Measurements from ENCODE around the gene BAZ2B.

The BAZ2B gene

DNA sequence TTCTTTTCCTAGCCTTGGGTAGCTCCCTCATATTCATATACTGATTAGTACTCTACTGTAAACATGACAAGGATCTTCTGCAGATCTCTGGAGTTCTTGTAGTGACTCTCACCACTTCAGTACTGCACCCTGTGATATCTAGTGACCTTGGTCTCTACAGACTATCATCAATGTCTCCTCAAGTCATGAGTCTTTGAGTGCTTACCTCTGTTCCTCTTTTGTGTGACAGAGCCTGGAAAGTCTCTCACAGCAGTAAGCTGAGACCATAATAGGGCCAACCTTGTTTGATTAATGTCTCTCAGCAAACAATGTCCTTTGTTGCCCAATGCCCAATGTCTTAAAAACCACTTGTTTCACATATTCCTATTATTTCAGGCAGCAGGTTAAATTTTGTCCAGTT, 34.2 kb upstream of the BAZ2B start:
- H3K4me3 ChIP-seq (ENCODE audit: insufficient read depth, low read length, poor library complexity, severe bottlenecking), result no peak overlapping the region
- TF ChIP-seq, protein P1, sequence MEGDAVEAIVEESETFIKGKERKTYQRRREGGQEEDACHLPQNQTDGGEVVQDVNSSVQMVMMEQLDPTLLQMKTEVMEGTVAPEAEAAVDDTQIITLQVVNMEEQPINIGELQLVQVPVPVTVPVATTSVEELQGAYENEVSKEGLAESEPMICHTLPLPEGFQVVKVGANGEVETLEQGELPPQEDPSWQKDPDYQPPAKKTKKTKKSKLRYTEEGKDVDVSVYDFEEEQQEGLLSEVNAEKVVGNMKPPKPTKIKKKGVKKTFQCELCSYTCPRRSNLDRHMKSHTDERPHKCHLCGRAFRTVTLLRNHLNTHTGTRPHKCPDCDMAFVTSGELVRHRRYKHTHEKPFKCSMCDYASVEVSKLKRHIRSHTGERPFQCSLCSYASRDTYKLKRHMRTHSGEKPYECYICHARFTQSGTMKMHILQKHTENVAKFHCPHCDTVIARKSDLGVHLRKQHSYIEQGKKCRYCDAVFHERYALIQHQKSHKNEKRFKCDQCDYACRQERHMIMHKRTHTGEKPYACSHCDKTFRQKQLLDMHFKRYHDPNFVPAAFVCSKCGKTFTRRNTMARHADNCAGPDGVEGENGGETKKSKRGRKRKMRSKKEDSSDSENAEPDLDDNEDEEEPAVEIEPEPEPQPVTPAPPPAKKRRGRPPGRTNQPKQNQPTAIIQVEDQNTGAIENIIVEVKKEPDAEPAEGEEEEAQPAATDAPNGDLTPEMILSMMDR (IDR thresholded peaks at IDR 0.05; ENCODE audit: insufficient read depth, low read length, poor library complexity, severe bottlenecking), result no peak
- TF ChIP-seq EZH2phosphoT487 (conservative IDR thresholded peaks at IDR 0.05; ENCODE audit: low read length), result no peak
- no peaks in the 10 kb centered on the region; the same call in 1 of the 2 replicates for H3K9me2 ChIP-seq (replicated peaks; ENCODE audit: insufficient read depth, low read length)
- no peaks in the 10 kb centered on the region for H3K79me2 ChIP-seq (ENCODE audit: insufficient read depth, low read length)
- H3K4me2 ChIP-seq (ENCODE audit: low read depth, low read length, poor library complexity, severe bottlenecking), result no peak overlapping the region
- no peaks in the 10 kb centered on the region for H3F3A ChIP-seq (ENCODE audit: insufficient read depth)
- H3K9me3 ChIP-seq (ENCODE audit: insufficient read depth, low read length), result no peaks in the 10 kb centered on the region
- no peaks in the 10 kb centered on the region for H3K36me3 ChIP-seq (ENCODE audit: low read length)
- no peak overlapping the region for H3K27ac ChIP-seq (ENCODE audit: low read depth, low read length)
- no peaks in the 10 kb centered on the region for H4K20me1 ChIP-seq (ENCODE audit: low read depth, low read length)
- H3K9ac ChIP-seq (ENCODE audit: low read length), result no peak overlapping the region
- H3K27me3 ChIP-seq (ENCODE audit: low read length), result no peaks in the 10 kb centered on the region
- H2AFZ ChIP-seq (ENCODE audit: low read depth, low read length, severe bottlenecking), result no peak overlapping the region

DNA sequence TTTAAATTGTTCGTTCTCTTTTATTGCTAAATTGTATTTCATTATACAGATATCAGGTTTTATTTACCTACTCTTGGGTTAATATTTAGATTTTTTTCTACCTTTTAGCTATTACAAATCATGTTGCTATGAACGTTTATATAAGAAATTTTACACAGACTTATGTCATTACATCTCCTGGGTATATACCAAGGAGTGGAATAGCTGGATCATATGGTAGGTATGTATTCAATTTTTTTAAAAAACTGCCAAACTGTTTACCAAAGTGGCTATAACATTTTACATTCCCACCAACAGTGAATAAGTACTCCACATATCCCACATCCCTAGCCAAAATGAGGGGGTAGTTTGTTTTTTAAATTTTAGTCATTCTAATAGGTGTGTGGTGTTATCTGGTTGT, 32.3 kb upstream of the BAZ2B start:
- H3K79me2 ChIP-seq (ENCODE audit: insufficient read depth, low read length), result no peaks in the 10 kb centered on the region
- H3K36me3 ChIP-seq (ENCODE audit: low read length), result no peaks in the 10 kb centered on the region
- H3K27me3 ChIP-seq (ENCODE audit: low read length), result no peaks in the 10 kb centered on the region
- TF ChIP-seq, protein P1 (IDR thresholded peaks at IDR 0.05; ENCODE audit: insufficient read depth, low read length, poor library complexity, severe bottlenecking), result no peak
- no peak for TF ChIP-seq EZH2phosphoT487 (conservative IDR thresholded peaks at IDR 0.05; ENCODE audit: low read length)
- no peaks in the 10 kb centered on the region for H3F3A ChIP-seq (ENCODE audit: insufficient read depth)
- H3K4me2 ChIP-seq (ENCODE audit: low read depth, low read length, poor library complexity, severe bottlenecking), result no peak overlapping the region
- no peak overlapping the region for H3K27ac ChIP-seq (ENCODE audit: low read depth, low read length)
- no peak overlapping the region for H2AFZ ChIP-seq (ENCODE audit: low read depth, low read length, severe bottlenecking)
- no peak overlapping the region for H3K4me3 ChIP-seq (ENCODE audit: insufficient read depth, low read length, poor library complexity, severe bottlenecking)
- H4K20me1 ChIP-seq (ENCODE audit: low read depth, low read length), result no peaks in the 10 kb centered on the region
- H3K9me3 ChIP-seq (ENCODE audit: insufficient read depth, low read length), result no peaks in the 10 kb centered on the region
- no peak overlapping the region for H3K9ac ChIP-seq (ENCODE audit: low read length)
- H3K9me2 ChIP-seq (replicated peaks; ENCODE audit: insufficient read depth, low read length), result no peaks in the 10 kb centered on the region; the same call in 1 of the 2 replicates

DNA sequence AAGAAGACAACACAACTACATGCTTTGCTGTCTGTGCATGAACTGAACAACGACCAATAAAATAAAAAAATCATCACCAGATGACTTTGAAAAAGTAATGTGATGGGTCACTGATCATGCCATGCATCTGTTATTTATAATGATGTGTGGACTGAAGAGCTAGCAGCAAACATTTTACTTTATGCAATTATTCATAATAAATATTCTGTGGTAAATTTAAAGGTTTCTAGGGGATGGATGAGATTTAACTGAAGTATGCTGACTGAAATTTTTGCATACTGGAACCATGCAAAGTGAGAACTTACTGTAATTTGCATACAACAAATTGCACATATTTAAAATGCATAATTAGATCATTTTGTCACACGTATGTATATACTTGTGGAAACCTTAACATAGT, 31.3 kb upstream of the BAZ2B start:
- no peaks in the 10 kb centered on the region for H3K36me3 ChIP-seq (ENCODE audit: low read length)
- H4K20me1 ChIP-seq (ENCODE audit: low read depth, low read length), result no peaks in the 10 kb centered on the region
- H3K79me2 ChIP-seq (ENCODE audit: insufficient read depth, low read length), result no peaks in the 10 kb centered on the region
- no peak overlapping the region for H2AFZ ChIP-seq (ENCODE audit: low read depth, low read length, severe bottlenecking)
- H3K4me2 ChIP-seq (ENCODE audit: low read depth, low read length, poor library complexity, severe bottlenecking), result no peak overlapping the region
- H3F3A ChIP-seq (ENCODE audit: insufficient read depth), result no peaks in the 10 kb centered on the region
- H3K9me2 ChIP-seq (replicated peaks; ENCODE audit: insufficient read depth, low read length), result no peaks in the 10 kb centered on the region; the same call in 1 of the 2 replicates
- H3K27ac ChIP-seq (ENCODE audit: low read depth, low read length), result no peak overlapping the region
- TF ChIP-seq EZH2phosphoT487 (conservative IDR thresholded peaks at IDR 0.05; ENCODE audit: low read length), result no peak
- TF ChIP-seq, protein P1 (IDR thresholded peaks at IDR 0.05; ENCODE audit: insufficient read depth, low read length, poor library complexity, severe bottlenecking), result no peak
- no peaks in the 10 kb centered on the region for H3K9me3 ChIP-seq (ENCODE audit: insufficient read depth, low read length)
- no peak overlapping the region for H3K9ac ChIP-seq (ENCODE audit: low read length)
- H3K27me3 ChIP-seq (ENCODE audit: low read length), result no peaks in the 10 kb centered on the region
- H3K4me3 ChIP-seq (ENCODE audit: insufficient read depth, low read length, poor library complexity, severe bottlenecking), result no peak overlapping the region

All from SU-DHL-6 (cell line).